ENCODE data around the gene VEGFA.

Gene VEGFA

GRCh38 chr6:43788301-43788700, 18.3 kb downstream of the VEGFA start:
- no peaks in the 10 kb centered on the region for H3K79me2 ChIP-seq (ENCODE audit: insufficient read depth, low read depth)
- no peak overlapping the region for H2AFZ ChIP-seq (ENCODE audit: low read depth)
- no peak overlapping the region for H3K4me3 ChIP-seq (IDR thresholded peaks at IDR 0.05; ENCODE audit: insufficient read depth, low read depth, low read length)
- H3K36me3 ChIP-seq (ENCODE audit: insufficient read depth) = no peaks in the 10 kb centered on the region
- H3K4me2 ChIP-seq = no peak overlapping the region
- TF ChIP-seq, protein P1, sequence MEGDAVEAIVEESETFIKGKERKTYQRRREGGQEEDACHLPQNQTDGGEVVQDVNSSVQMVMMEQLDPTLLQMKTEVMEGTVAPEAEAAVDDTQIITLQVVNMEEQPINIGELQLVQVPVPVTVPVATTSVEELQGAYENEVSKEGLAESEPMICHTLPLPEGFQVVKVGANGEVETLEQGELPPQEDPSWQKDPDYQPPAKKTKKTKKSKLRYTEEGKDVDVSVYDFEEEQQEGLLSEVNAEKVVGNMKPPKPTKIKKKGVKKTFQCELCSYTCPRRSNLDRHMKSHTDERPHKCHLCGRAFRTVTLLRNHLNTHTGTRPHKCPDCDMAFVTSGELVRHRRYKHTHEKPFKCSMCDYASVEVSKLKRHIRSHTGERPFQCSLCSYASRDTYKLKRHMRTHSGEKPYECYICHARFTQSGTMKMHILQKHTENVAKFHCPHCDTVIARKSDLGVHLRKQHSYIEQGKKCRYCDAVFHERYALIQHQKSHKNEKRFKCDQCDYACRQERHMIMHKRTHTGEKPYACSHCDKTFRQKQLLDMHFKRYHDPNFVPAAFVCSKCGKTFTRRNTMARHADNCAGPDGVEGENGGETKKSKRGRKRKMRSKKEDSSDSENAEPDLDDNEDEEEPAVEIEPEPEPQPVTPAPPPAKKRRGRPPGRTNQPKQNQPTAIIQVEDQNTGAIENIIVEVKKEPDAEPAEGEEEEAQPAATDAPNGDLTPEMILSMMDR (conservative IDR thresholded peaks at IDR 0.05; ENCODE audit: low read depth, low read length) = no peak
- no peaks in the 10 kb centered on the region for H3K4me1 ChIP-seq (ENCODE audit: low read depth, poor library complexity, severe bottlenecking)
- H4K20me1 ChIP-seq (ENCODE audit: insufficient read depth) = no peaks in the 10 kb centered on the region; the same call in 1 of the 2 replicates
- no peak overlapping the region for H3K9ac ChIP-seq
- H3K27me3 ChIP-seq (ENCODE audit: insufficient read depth, low read depth) = no peaks in the 10 kb centered on the region
- no peak overlapping the region for H3K27ac ChIP-seq

DNA sequence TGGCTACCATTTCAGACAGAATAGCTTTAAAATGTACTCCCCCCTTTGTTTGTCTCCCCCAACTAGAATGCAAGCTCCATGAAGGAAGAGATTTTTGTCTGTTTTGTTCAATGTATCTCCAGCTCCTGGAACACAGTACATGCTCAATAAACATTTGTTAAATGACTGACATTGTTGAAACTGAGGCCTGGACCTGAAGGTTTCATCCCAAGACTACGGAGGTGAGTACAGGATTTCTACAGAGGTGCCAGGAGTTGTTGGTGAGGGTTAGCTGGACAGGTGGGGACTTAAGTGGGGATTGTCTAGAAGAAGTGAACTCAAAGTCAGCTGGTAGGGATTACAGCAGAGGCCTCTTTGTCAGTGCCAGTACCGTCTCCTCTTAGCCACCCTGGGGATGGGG, 19.4 kb downstream of the VEGFA start:
- Histone ChIP-seq H3K27ac (no peak overlapping the region), H3K4me1 (ENCODE audit: low read depth, poor library complexity, severe bottlenecking) (no peaks in the 10 kb centered on the region), H3K27me3 (ENCODE audit: insufficient read depth, low read depth) (no peaks in the 10 kb centered on the region), H3K4me2 (no peak overlapping the region), H3K36me3 (ENCODE audit: insufficient read depth) (no peaks in the 10 kb centered on the region), H3K79me2 (ENCODE audit: insufficient read depth, low read depth) (no peaks in the 10 kb centered on the region), H3K4me3 (IDR thresholded peaks at IDR 0.05; ENCODE audit: insufficient read depth, low read depth, low read length) (no peak overlapping the region), H4K20me1 (ENCODE audit: insufficient read depth) (no peaks in the 10 kb centered on the region), H2AFZ (ENCODE audit: low read depth) (no peak overlapping the region), H3K9ac (no peak overlapping the region)
- TF ChIP-seq, protein P1 (conservative IDR thresholded peaks at IDR 0.05; ENCODE audit: low read depth, low read length) = no peak

- Histone ChIP-seq H3K4me2 (no peak overlapping the region), H3K27ac (no peak overlapping the region), H3K27me3 (ENCODE audit: insufficient read depth, low read depth) (no peaks in the 10 kb centered on the region), H3K79me2 (ENCODE audit: insufficient read depth, low read depth) (no peaks in the 10 kb centered on the region), H3K9ac (no peak overlapping the region), H3K4me1 (ENCODE audit: low read depth, poor library complexity, severe bottlenecking) (no peaks in the 10 kb centered on the region), H4K20me1 (ENCODE audit: insufficient read depth) (no peaks in the 10 kb centered on the region), H2AFZ (ENCODE audit: low read depth) (no peak overlapping the region), H3K4me3 (IDR thresholded peaks at IDR 0.05; ENCODE audit: insufficient read depth, low read depth, low read length) (no peak overlapping the region), H3K36me3 (ENCODE audit: insufficient read depth) (no peaks in the 10 kb centered on the region)
- TF ChIP-seq, protein P1 (conservative IDR thresholded peaks at IDR 0.05; ENCODE audit: low read depth, low read length) = no peak
Observed at GRCh38 chr6:43790031-43790430, 20.0 kb downstream of the VEGFA start.

GRCh38 chr6:43791745-43792422, 21.9 kb downstream of the VEGFA start:
- H3K27ac ChIP-seq = no peak overlapping the region
- H3K79me2 ChIP-seq (ENCODE audit: insufficient read depth, low read depth) = no peaks in the 10 kb centered on the region
- H3K4me1 ChIP-seq (ENCODE audit: low read depth, poor library complexity, severe bottlenecking) = no peaks in the 10 kb centered on the region
- H4K20me1 ChIP-seq (ENCODE audit: insufficient read depth) = no peaks in the 10 kb centered on the region
- no peaks in the 10 kb centered on the region for H3K36me3 ChIP-seq (ENCODE audit: insufficient read depth)
- no peak overlapping the region for H2AFZ ChIP-seq (ENCODE audit: low read depth)
- H3K4me3 ChIP-seq (IDR thresholded peaks at IDR 0.05; ENCODE audit: insufficient read depth, low read depth, low read length) = no peak overlapping the region
- no peak overlapping the region for H3K4me2 ChIP-seq
- TF ChIP-seq, protein P1 (conservative IDR thresholded peaks at IDR 0.05; ENCODE audit: low read depth, low read length) = no peak
- no peak overlapping the region for H3K9ac ChIP-seq
- no peaks in the 10 kb centered on the region for H3K27me3 ChIP-seq (ENCODE audit: insufficient read depth, low read depth)
